NCI-H2029 (cell line): ENCODE data around the gene MAPRE2.

Experiments used
- DNase-seq: peaks from one replicate; lab custom pipeline; 2025; lab: John Stamatoyannopoulos, UW

MAPRE2 gene

GRCh38 chr18:35062408-35062807, 21.2 kb downstream of the MAPRE2 start:
- DNase-seq, result no peak

- DNase-seq, result no peak
These were observed 22.9 kb downstream of the MAPRE2 start for GRCh38 chr18:35063875-35064690.

- DNase-seq, result no peak
These were observed 26.2 kb downstream of the MAPRE2 start for GRCh38 chr18:35067454-35067853.

GRCh38 chr18:35071819-35072247, 30.6 kb downstream of the MAPRE2 start:
- DNase-seq, result no peak

GRCh38 chr18:35072616-35073015, 31.4 kb downstream of the MAPRE2 start:
- DNase-seq, result no peak

- DNase-seq, result no peak
These were observed 32.2 kb downstream of the MAPRE2 start for GRCh38 chr18:35073186-35074105.

- no peak for DNase-seq
These were observed 33.4 kb downstream of the MAPRE2 start for GRCh38 chr18:35074581-35074980.

GRCh38 chr18:35075132-35075531, 33.9 kb downstream of the MAPRE2 start:
- DNase-seq, result no peak

GRCh38 chr18:35076135-35076924, 35.1 kb downstream of the MAPRE2 start:
- DNase-seq, result no peak

- DNase-seq, result no peak
These were observed 36.7 kb downstream of the MAPRE2 start for GRCh38 chr18:35077937-35078336.

GRCh38 chr18:35080058-35080457, 38.8 kb downstream of the MAPRE2 start:
- no peak for DNase-seq

GRCh38 chr18:35083174-35083712, 42.0 kb downstream of the MAPRE2 start:
- no peak for DNase-seq

- no peak for DNase-seq
These were observed 43.6 kb downstream of the MAPRE2 start for GRCh38 chr18:35084494-35085449.

GRCh38 chr18:35085450-35086380, 44.5 kb downstream of the MAPRE2 start:
- DNase-seq, result no peak

- no peak for DNase-seq
These were observed 45.5 kb downstream of the MAPRE2 start for GRCh38 chr18:35086704-35087103.

- no peak for DNase-seq
These were observed 46.5 kb downstream of the MAPRE2 start for GRCh38 chr18:35087726-35088125.

GRCh38 chr18:35088921-35089320, 47.7 kb downstream of the MAPRE2 start:
- no peak for DNase-seq

GRCh38 chr18:35089382-35089781, 48.2 kb downstream of the MAPRE2 start:
- no peak for DNase-seq

- no peak for DNase-seq
These were observed 48.8 kb downstream of the MAPRE2 start for GRCh38 chr18:35089891-35090550.
